Fibroblast of lung (primary cell): ENCODE results near the gene PIGP. TPM values are rescaled to one million over a fixed set of nuclear protein-coding genes. Genes with fewer than 3 reads are reported as not detected.

Experiments
- DNase-seq, 2 donors: peaks; one replicate each; pipeline versions ENCODE4 v3.0.0 to v3.0.0-alpha.2; 2010; ENCODE audit warnings: low read depth in 2 of 2
- H2AFZ ChIP-seq: 2 replicates; pipeline ENCODE4 v1.5.1; 2012; ENCODE audit warnings: low read length, control low read depth, inconsistent platforms
- H3K27ac ChIP-seq: 2 replicates; pipeline ENCODE4 v1.5.1; 2011; ENCODE audit warnings: low read length, control low read depth; ENCODE audit not compliant: insufficient read depth
- H3K27me3 ChIP-seq: 2 replicates; pipeline ENCODE4 v1.5.1; 2011; ENCODE audit warnings: mild to moderate bottlenecking, low read length; ENCODE audit not compliant: control insufficient read depth, insufficient read depth
- H3K36me3 ChIP-seq: 2 replicates; pipeline ENCODE4 v1.5.1; 2011; ENCODE audit warnings: low read length; ENCODE audit not compliant: control insufficient read depth, insufficient read depth
- H3K4me1 ChIP-seq: 2 replicates; pipeline ENCODE4 v1.5.1; 2011; ENCODE audit warnings: low read length; ENCODE audit not compliant: control insufficient read depth, insufficient read depth; ENCODE audit errors: extremely low read depth
- H3K4me2 ChIP-seq: 2 replicates; pipeline ENCODE4 v1.5.1; 2011; ENCODE audit warnings: low read length, control low read depth; ENCODE audit not compliant: insufficient read depth; ENCODE audit errors: extremely low read depth
- H3K4me3 ChIP-seq, 4 experiments: fragments of 200-600 bp in 1 of 4; sonication (generic) in 1 of 4; replicated peaks in 1 of 4; 2 replicates each; pipeline ENCODE4 v1.5.1; 2011 to 2016; ENCODE audit warnings: low read length in 4 of 4, low read depth in 3 of 4, mild to moderate bottlenecking in 3 of 4, control low read depth in 2 of 4, inconsistent platforms in 1 of 4, mixed read lengths in 1 of 4; ENCODE audit not compliant: insufficient read depth in 1 of 4; ENCODE audit errors: control extremely low read depth in 1 of 4
- H3K79me2 ChIP-seq: 2 replicates; pipeline ENCODE4 v1.5.1; 2012; ENCODE audit warnings: mild to moderate bottlenecking, low read length, inconsistent platforms; ENCODE audit not compliant: control insufficient read depth, insufficient read depth
- H3K9ac ChIP-seq: 2 replicates; pipeline ENCODE4 v1.5.1; 2011; ENCODE audit warnings: mild to moderate bottlenecking, low read length, control low read depth; ENCODE audit not compliant: insufficient read depth
- H3K9me3 ChIP-seq: 2 replicates; pipeline ENCODE4 v1.5.1; 2012; ENCODE audit warnings: low read depth, low read length; ENCODE audit not compliant: control insufficient read depth, insufficient read depth
- H4K20me1 ChIP-seq: 2 replicates; pipeline ENCODE4 v1.5.1; 2011; ENCODE audit warnings: low read length; ENCODE audit not compliant: control insufficient read depth, insufficient read depth; ENCODE audit errors: extremely low read depth
- EZH2 ChIP-seq: IDR thresholded peaks from 2 replicates; pipeline ENCODE4 v1.5.1; 2012; ENCODE audit warnings: low read length, control low read depth, mild to moderate bottlenecking; ENCODE audit errors: missing control alignments
- polyA plus RNA-seq, 2 donors: library from polyadenylated mRNA; depleted of rRNA in 1 of 2; stranded (reverse) in 1 of 2; unstranded in 1 of 2; fragments of >200 nt; gene quantifications; 2 replicates each; pipeline ENCODE4 v1.2.1, GENCODE V29; 2011 to 2012; ENCODE audit warnings: missing spikeins in 1 of 2
- total RNA-seq: library from RNA; depleted of rRNA; stranded (reverse); fragments of >200 nt; gene quantifications from 2 replicates; pipeline ENCODE4 v1.2.1, GENCODE V29; 2014
- TF ChIP-seq, protein P1 (sequence below), 2 donors: IDR thresholded peaks in 1 of 2; conservative IDR thresholded peaks in 1 of 2; 1 replicate in 1 of 2; 2 replicates in 1 of 2; pipeline ENCODE4 v1.5.1; 2011 to 2012; ENCODE audit warnings: low read length in 2 of 2, control low read depth in 1 of 2, inconsistent platforms in 1 of 2, low read depth in 1 of 2, mild to moderate bottlenecking in 1 of 2

Gene PIGP
- total and polyA plus RNA-seq, 2 donors (not counting 1 experiment from before 2014, with no cell fraction given), result 8.6 to 25.9 TPM

DNA sequence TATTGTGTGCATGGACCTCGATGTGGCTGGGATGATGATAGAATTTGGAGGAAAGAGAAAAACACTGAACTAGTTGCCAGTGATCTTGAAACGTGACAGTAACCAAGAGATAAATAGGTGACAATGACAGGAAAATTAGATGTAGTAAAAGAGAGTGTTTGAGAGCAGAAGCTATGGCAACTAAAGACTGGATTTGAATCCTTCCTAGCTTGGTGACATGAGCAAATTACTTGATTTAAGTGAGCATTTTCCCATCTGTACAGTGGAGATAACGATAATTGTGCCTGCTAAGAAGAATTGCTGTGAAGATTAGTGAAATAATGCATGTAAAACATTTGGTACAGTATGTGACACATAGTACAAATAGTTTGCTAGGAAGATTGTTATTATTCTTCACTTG lies 12.9 kb upstream of the PIGP start:
- Histone ChIP-seq H4K20me1 (peaks cover 2% of the 10 kb centered on the region), H3K4me2 (no peak overlapping the region)
- no peak for TF ChIP-seq EZH2
- TF ChIP-seq, protein P1, sequence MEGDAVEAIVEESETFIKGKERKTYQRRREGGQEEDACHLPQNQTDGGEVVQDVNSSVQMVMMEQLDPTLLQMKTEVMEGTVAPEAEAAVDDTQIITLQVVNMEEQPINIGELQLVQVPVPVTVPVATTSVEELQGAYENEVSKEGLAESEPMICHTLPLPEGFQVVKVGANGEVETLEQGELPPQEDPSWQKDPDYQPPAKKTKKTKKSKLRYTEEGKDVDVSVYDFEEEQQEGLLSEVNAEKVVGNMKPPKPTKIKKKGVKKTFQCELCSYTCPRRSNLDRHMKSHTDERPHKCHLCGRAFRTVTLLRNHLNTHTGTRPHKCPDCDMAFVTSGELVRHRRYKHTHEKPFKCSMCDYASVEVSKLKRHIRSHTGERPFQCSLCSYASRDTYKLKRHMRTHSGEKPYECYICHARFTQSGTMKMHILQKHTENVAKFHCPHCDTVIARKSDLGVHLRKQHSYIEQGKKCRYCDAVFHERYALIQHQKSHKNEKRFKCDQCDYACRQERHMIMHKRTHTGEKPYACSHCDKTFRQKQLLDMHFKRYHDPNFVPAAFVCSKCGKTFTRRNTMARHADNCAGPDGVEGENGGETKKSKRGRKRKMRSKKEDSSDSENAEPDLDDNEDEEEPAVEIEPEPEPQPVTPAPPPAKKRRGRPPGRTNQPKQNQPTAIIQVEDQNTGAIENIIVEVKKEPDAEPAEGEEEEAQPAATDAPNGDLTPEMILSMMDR (conservative IDR thresholded peaks at IDR 0.05 in 1 of 2, IDR thresholded peaks at IDR 0.05 in 1 of 2; ENCODE audit: low read depth in 1 of 2, low read length in 2 of 2), result no peak

GRCh38 chr21:37082856-37083528 lies 10.1 kb upstream of the PIGP start:
- H4K20me1 ChIP-seq, result peaks cover 5% of the 10 kb centered on the region
- no peak overlapping the region for H2AFZ ChIP-seq
- no peak overlapping the region for H3K27ac ChIP-seq
- TF ChIP-seq EZH2, result no peak
- TF ChIP-seq, protein P1 (conservative IDR thresholded peaks at IDR 0.05 in 1 of 2, IDR thresholded peaks at IDR 0.05 in 1 of 2; ENCODE audit: low read depth in 1 of 2, low read length in 2 of 2), result no peak
- no peak for DNase-seq
- peaks cover 60% of the 10 kb centered on the region for H3K79me2 ChIP-seq
- H3K4me3 ChIP-seq, result no peak overlapping the region
- H3K4me2 ChIP-seq, result no peak overlapping the region
- H3K27me3 ChIP-seq, result no peaks in the 10 kb centered on the region
- H3K9ac ChIP-seq, result no peak overlapping the region
- no peaks in the 10 kb centered on the region for H3K36me3 ChIP-seq
- H3K4me1 ChIP-seq, result no peaks in the 10 kb centered on the region
- no peaks in the 10 kb centered on the region for H3K9me3 ChIP-seq

More for the DNA sequence above, 12.9 kb upstream of the PIGP start:
- H3K27me3 ChIP-seq, result no peaks in the 10 kb centered on the region
- H3K27ac ChIP-seq, result no peak overlapping the region
- H3K36me3 ChIP-seq, result no peaks in the 10 kb centered on the region
- no peaks in the 10 kb centered on the region for H3K9me3 ChIP-seq
- DNase-seq, result no peak
- peaks cover 46% of the 10 kb centered on the region for H3K79me2 ChIP-seq
- H3K4me3 ChIP-seq, result no peak overlapping the region
- no peaks in the 10 kb centered on the region for H3K4me1 ChIP-seq
- no peak overlapping the region for H2AFZ ChIP-seq
- H3K9ac ChIP-seq, result no peak overlapping the region

DNA sequence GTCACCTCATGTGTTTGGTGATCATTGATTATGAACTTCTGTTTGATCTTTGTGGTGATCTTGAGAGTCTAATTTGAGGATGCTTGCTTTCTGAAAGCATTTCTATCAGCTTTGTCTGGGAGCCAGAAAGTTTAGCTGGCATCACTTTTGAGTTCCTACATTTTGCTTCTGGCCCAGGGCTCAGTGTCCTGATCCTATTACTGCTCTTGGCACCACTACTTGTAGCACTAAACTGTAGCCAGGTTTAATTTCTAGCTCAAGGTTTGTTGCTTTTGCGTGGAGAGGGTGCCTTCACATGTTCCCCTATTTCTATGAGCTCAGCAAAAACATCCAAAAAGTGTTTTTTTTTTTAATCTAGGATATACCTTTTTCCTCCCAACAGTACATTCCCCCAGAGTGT lies 9.5 kb upstream of the PIGP start:
- TF ChIP-seq, protein P1 (conservative IDR thresholded peaks at IDR 0.05 in 1 of 2, IDR thresholded peaks at IDR 0.05 in 1 of 2; ENCODE audit: low read depth in 1 of 2, low read length in 2 of 2), result no peak
- no peak for TF ChIP-seq EZH2
- no peak for DNase-seq
- H3K9me3 ChIP-seq, result no peaks in the 10 kb centered on the region
- no peaks in the 10 kb centered on the region for H3K4me1 ChIP-seq
- H3K36me3 ChIP-seq, result no peaks in the 10 kb centered on the region
- H3K4me2 ChIP-seq, result no peak overlapping the region
- H3K9ac ChIP-seq, result no peak overlapping the region
- H3K4me3 ChIP-seq, result no peak overlapping the region
- H3K27ac ChIP-seq, result no peak overlapping the region
- peaks cover 5% of the 10 kb centered on the region for H4K20me1 ChIP-seq
- peaks cover 62% of the 10 kb centered on the region for H3K79me2 ChIP-seq
- H3K27me3 ChIP-seq, result no peaks in the 10 kb centered on the region
- no peak overlapping the region for H2AFZ ChIP-seq
